GM19463 (cell line): Measurements from ENCODE around the gene YJEFN3.

ENCODE experiments used
- ATAC-seq: cut with Tn5 transposase; IDR thresholded peaks from one replicate; pipeline ENCODE4 v1.9.1; 2021; ENCODE audit warnings: mild to moderate bottlenecking, moderate library complexity; ENCODE audit not compliant: unreplicated experiment

The YJEFN3 gene

DNA sequence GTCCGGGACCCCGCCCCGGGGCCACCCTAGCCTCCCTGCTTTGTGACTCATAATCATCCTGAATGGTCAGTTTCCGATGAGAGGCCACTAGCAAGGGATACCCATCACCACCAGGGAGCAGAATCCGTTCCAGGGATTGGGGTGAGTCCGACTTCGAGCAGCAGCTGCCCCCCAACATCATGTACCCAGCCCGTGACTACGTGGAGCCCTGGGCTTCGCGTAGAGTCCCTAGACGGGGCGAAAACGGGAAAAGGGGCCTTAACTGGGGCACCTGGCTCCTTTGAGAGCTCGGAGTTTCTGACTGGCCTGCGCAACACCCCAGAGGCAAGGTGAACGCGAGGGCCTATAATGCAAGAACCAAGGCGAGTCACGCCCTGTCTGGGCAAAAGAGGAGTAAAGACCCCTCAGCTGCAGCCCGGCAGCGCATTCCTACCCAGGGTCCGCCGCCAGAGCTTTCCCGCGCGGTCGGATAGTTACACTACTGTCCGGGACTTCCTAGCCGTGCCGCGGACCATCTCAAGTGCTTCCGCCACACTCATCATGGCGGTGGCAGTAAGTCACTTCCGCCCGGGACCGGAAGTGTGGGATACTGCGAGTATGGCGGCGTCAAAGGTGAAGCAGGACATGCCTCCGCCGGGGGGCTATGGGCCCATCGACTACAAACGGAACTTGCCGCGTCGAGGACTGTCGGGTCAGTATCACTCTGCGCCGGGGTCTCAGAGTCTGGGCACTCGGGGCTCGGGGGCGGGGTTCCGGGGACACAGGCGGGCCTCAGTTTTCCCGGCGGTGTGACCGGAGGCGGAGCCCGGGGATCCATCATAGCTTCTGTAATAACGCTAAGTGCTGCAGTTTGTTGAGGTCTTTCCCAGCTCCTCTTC is 12.8 kb upstream of the YJEFN3 start, which contains the start of gene NDUFA13:
TSS of gene NDUFA13 (plus strand) at position 584 of the 878 bp plus-strand sequence. CDS start at position 598, 14 bp downstream.
- peak; percentile 97 for ATAC-seq

DNA sequence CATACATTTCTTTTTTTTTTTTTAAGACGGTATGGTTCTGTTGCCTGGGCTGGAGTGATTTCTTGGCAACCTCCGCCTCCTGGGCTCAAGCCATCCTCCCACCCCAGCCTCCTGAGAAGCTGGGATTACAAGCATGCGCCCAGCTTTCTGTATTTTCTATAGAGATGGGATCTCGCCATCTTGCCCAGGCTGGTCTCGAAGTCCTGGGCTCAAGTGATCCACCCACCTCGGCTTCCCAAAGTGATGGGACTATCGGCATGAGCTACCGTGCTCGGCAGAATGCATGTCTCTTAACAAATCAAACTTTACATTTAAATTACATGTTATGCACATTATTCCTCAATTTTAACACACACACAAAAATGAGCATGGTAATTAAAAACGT is 11.5 kb upstream of the YJEFN3 start:
- ATAC-seq: no peak

DNA sequence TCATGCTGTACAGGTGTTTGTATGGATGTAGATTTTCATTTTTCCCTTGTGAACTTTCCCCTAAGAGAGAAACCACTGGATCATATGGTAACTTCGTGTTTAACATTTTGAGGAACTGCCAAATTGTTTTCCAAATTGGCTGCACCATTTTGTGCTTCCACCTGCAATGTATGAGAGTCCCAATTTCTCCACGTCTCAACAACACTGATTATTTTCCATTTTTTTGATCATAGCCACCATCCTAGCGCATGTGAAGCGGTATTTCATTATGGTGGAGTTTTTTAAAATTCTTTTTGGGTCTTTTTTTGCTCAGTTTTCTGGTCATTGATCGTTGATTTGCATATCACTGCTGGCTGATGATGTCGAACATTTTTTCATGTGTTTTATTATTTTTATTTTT is 7.7 kb upstream of the YJEFN3 start:
- no peak for ATAC-seq

DNA sequence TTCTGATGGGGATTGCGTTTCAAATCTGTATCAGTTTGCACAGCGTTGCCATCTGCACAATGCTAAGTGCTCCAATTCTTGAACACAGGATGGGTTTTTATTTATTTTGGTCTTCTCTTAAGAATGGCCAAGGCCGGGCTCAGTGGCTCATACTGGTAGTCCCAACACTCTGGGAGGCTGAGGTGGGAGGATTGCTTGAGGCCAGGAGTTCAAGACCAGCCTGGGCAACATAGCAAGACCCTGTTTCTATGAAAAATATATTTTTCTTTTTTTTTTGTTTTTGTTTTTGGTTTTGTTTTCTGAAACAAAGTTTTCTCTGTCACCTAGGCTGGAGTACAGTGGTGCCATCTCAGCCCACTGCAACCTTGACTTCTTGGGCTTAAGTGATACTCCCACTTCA is 5.5 kb upstream of the YJEFN3 start:
- no peak for ATAC-seq

DNA sequence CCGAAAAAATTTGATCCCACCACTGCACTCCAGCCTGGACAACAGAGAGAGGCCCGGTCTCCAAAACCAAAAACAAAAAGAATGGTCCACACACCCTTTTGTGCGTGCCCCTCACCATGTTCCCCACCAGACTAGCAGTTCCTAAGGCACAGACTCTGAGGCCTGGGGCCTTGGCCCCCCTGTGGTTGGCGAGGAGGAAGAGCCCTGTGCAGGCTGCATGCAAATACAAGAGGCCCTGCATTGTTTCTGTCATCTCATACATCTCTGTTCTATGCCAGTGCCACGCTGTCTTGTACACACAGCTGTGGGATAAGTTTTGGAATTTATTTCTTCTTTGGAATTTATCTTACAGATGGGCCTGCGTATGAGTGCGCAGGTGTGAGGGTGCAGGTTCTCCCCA is 4.7 kb upstream of the YJEFN3 start:
- no peak for ATAC-seq

DNA sequence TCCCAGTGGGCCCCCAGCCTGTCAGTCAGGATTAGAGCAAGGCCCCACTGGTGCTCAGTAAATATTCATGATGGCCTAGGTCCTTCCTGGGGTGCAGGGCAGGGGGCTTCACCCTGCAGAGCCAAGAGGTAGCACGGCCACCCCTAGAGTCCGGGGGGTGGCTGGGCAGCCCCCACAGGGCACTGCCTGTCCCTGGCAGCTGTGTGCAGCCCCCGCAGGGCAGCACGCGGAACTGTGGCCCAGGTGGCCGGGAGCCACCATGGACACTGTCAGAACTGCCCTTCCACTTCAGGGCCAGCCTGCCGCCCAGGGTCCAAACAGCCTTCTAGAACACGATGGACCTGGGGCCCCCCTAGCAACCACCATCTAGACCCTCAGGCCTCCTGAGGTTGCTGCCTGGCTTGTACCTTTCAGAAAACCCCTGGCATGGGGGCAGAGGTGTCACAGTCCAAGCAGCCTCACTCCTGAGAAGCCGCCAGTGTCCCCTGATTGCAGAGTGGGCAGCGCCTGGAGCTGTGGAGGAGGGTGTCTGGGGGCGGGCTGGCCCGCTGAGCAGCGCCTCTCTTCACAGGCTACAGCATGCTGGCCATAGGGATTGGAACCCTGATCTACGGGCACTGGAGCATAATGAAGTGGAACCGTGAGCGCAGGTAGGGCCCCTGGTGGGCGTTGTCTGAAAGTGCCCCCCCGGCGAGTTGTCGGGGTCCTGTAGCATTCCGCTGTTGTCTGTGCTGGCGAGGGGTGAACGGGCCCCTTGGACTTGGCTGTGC is 2.9 kb upstream of the YJEFN3 start:
- no peak for ATAC-seq

DNA sequence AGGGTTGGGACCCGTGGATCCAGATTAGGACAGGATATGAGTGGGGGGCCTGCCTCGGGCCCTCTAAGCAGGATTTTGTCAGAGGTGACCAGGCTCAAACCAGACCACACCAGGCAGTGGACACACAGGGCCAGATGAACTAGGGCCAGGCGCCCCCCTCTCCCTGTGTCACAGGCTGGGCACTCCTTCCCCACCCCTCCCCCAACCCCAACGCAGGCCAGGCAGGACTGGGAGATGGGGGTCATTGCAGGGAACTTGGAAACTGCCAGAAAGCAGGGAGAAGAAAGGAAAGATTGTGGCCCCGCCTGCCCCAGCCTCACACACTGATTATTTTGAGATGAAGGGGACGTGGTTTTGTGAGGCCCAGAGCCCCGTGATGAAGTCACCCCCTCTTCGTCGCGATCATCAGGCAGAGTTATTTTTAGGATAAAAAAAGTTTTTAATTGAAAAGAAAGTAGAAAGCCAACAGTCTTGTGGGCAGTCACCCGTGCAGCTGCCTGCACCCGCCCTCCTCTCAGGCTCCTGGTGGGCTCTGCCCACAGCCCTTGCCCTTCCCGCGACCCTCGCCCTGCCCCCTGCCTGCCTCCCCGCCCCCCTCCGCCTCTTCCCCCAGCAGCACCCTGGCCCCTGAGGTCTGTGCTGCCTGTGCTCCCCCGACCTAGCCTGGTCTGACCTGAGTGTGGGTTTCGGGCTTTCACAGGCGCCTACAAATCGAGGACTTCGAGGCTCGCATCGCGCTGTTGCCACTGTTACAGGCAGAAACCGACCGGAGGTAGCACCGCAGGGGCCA is 1.9 kb upstream of the YJEFN3 start:
- ATAC-seq: no peak

DNA sequence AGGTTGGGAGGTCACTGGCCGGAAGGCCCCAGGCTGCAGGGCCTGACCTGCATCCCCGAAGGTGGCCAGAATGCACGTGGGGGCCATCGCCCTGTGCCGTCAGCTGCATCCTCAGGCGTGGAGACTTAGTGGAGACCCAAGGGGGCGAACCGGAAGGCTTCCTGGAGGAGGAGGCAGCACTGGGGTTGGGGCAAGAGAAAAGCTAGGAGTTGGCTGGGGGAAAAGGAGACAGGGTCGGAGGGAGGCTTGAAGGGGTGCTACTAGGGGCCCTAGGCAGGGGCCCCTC is 1.4 kb upstream of the YJEFN3 start:
- ATAC-seq: no peak

DNA sequence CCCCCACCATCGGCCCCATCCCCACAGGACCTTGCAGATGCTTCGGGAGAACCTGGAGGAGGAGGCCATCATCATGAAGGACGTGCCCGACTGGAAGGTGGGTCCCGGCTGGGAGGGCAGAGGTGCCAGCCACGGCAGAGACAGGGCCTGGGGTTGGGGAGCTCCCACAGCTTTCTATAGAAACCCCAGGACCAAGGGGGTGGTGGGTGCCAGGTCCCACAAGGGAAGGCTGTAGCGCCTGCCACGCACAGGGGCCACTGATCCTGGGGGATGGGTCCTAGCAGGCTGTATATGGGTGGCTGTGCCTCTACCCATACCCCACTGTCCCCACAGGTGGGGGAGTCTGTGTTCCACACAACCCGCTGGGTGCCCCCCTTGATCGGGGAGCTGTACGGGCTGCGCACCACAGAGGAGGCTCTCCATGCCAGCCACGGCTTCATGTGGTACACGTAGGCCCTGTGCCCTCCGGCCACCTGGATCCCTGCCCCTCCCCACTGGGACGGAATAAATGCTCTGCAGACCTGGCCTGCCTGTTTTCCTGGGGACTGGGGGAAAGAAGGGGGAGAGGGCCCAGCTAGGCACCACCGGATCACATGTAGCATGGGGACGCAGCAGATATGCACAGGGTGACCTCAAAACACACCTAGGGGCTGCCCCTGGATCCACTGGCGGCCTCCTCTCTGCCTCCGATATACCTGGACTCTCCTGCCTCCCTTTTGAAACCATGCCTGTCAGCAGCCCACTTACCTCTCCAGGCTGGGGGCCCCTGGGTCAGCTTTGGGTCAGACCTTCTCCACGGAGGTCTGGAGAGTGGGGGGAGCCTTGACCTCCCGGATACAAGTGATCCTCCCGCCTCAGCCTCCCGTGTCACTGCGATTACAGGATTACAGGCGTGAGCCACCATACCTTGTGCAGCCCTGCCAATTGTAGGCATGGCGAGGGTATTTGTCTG is 761 bp upstream of the YJEFN3 start:
- ATAC-seq: no peak

DNA sequence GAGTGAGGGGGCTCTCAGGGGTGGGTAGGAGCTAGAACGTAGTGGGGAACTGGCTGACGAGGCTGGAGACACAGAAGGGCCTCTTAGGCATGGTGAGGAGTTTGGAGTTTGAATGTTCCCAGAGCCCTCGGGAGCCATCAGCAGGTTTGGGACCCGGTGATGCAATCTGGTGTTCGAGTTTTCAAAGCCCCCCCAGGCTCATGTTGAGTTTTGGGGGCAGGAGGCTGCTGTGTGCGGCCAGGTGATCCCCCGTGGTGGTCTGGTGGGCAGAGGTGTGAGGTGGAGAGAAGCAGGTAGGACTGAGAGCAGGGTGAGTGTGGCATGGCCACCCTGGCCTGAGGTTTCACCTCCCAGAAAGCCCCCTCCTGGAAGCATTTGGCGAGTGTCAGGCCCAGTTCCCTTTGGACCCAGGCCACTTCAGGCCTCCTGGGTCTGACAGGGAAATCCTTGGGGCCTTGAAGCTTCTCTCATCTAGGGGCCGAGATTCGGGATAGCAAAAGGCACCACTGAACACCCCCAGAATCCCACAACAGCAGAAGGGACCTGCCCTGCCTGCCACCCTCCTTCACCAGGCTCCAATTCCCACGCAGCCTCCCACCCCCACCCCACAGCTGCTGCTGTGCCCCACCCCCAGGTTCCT is 1.2 kb downstream of the YJEFN3 start:
- ATAC-seq: no peak

DNA sequence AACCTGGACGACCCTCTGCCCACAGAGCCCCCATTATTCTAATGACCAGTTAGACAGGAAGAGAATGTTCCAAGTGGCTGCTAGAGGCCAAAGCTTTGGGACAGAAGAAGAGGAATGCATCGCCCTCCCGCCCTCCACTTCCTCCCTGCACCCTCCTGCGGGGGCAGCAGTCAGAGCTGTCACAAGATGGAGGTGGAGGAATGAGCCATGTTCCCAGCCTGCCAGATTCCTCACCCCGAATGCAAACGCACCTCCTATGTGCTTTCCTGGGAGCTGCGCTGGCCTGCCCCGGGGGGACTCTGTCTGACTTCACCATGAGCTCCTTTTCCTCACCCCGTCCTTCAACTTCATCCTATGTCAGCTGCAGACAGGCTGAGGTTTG is 1.7 kb downstream of the YJEFN3 start:
- no peak for ATAC-seq

DNA sequence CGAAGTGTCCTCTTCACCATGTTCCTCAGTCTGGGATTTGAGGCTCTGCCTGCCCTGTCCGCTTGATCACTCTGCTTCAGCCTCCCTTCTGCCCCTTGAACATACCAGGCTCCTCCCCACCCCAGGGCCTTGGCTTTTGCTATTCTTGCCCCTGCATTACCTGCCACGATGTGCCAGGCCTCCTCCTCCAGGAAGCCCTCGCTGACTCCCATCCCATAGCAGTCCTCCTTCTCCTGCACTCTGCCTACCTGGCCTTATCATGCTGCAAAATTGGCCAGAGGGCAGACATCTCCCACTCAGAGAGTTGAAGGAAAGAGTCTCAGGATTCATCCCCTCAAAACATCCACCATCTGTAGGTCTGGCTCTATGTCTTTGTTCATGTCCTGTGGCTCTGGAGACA is 2.2 kb downstream of the YJEFN3 start:
- no peak for ATAC-seq

DNA sequence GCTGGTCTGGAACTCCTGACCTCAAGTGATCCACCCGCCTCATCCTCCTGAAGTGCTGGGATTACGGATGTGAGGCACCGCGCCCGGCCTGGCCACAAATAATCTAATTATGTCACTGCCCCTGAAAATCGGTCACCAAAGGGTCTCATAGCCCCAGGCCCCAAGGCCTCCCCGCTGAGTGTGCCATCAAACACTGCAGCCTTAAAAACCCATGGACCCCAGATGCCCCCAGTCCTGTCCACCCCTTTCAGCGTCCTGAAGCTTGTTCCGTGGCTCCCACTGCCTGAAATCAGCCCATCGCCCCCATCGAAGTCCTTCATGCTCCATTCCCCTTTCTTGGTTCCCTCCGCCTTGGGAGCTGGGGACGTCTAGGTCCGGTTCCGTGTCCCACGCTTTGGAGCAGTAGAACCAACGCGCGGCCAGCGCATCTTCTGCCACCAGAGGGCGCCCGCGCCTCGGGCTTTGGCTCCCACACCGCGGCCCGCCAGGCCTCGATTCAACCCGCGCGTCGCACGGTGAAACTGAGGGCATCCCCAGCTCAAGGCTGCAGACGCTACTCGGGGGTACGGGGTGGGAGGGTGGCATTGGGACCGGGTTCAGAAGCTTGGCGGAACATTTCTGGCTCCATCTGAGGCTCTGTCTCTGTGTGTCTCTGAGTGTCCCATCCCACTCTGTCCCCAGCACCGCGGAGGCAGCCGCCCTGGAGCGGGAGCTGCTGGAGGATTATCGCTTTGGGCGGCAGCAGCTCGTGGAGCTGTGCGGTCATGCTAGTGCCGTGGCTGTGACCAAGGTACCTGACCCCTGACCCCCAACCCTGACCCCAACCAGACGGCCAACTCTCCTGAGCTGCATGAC is 3.5 kb downstream of the YJEFN3 start:
- ATAC-seq: peak; percentile 73

DNA sequence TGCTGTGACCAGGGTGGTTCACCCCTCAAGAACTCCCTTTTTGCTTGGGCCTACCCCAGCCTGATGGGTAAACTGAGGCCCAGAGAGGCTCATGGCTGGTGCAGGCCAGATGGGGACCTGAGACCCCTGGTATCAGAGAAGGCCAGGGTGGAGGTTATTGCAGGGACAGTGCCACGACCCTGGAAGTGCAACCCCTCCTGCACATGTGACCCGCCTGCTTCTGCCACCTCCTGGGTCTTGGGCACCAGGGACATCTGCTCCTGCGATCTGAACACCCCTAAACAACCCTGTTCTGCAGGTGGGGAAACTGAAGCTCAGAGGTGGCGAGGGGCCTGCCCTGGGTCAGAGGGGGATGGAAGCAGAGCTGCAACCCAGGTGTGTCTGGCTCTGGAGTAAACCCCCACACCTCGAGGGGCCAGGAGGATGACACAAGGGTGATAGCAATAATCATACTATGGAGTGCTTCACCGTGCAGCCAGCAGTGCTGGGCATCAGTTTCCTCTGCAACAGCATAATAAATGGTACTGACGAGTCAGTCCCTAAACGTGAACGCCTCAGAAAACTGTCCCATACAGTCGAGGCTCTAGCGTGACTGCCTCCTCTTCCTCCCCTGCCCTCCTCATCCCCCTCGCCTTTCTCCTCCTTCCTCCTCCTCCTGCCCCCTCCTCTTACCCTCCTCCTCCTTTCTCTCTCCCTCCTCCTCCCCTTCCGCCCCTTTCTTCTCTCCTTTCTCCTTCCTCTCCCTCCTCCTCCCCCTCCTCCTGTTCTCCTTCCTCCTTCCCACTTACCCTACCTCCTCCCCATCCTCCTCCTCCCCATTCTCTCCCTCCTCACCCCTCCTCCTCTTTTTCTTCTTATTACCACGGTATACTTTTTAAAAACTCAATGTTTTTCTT is 4.3 kb downstream of the YJEFN3 start:
- ATAC-seq: no peak

DNA sequence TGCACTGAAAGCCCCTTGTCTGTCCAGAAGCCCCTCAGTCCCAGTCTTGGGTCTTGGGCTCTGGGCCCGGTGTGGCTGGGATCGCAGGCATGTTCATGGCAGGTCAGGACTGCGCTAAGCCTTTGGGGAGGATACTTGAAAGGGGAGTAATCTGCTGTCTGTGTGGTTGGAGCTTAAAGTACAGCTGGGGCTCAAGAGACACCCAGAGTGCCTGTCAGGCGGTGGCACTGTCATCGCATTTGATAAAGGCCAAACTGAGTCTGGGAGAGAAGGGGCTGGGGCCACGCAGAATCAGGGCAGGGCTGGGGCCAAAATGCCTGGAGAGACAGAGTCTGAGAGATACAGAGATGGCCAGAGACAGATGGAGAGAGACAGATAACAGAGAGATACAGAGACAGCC is 5.1 kb downstream of the YJEFN3 start:
- no peak for ATAC-seq

DNA sequence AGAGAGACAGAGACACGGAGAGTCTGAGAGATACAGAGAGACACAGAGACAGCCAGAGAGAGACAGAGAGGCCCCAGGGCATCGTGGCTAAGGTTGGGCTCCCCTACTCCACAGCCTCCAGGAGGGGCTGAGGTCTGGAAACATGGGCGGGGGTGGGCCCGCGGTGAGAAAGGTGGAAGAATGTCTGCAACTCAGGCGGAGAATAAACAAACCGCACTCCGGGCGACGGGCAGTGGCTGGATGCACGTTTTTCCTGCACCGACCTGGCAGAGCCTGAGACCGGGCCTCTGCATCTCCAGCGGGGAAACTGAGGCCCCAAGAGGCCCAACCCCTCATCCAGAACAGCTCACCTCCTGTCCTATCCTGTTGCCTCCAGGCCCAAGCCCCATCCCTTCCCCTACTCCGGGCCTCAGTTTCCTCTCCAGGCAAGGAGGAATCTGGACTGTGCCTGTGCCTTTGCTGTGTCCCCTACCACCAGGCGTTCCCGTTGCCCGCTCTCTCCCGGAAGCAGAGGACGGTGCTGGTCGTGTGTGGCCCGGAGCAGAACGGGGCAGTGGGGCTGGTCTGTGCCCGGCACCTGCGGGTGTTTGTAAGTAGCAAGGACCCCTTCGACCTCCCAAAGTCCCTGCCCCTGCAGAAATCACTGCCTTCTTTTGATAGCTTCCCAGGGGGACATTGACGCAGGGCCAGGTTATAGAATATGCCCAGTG is 6.0 kb downstream of the YJEFN3 start:
- no peak for ATAC-seq
